SIG-M5 treated with dmso at 0.1 percent for 504 hours (cell line): Measurements from ENCODE around the gene PCDHGA7.
A peak's percentile ranks its signal among the peaks of the same experiment; 100 is the strongest.
"Not testable (repeated sequence)": the region's sequence is repeated elsewhere in the genome, so short reads cannot be mapped to it uniquely, and the experiment has no call there.

Source experiments
- DNase-seq: peaks from one replicate; lab custom pipeline; 2025; ENCODE audit not compliant: unreplicated experiment; lab: John Stamatoyannopoulos, UW

PCDHGA7 gene

DNA sequence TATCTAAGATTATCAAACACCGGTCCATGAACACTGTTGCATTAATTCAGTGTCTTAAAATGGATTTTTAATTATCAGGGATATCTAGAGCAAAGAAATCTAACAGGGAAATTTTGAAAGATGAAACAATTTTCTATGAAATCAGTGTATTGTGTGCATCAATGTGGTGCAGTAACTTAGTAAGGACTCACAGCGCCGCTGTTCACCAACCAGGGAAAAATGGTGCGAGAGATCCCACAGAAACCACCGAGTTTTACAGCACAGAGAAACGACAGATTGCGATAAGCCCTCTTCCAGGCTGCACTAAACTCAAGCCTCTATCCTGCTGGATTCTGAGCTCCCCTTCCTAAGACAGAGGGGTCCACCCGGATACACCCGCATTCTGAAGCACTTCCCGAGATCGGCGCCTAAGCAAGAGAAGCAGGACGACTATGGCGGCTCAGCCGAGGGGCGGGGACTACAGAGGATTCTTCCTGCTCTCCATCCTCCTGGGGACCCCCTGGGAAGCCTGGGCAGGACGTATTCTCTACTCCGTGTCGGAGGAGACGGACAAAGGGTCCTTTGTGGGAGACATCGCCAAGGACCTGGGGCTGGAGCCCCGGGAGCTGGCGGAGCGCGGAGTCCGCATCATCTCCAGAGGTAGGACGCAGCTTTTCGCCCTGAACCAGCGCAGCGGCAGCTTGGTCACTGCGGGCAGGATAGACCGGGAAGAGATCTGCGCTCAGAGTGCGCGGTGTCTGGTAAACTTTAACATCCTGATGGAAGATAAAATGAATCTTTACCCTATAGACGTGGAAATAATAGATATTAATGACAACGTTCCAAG lies at the start of gene PCDHGA7:
Gene PCDHGA7, plus strand, starts transcription at position 274 of the 826 bp plus-strand sequence. Its CDS starts 158 bp downstream, at position 432.
- DNase-seq = no peak

GRCh38 chr5:141338538-141339306 lies 43.8 kb upstream of the PCDHGA7 start, which contains the start of gene PCDHGA2:
Gene PCDHGA2, plus strand, starts transcription at chr5:141338760.
- DNase-seq = no peak

- DNase-seq = not testable (repeated sequence)
Observed at GRCh38 chr5:141340781-141341354, 41.7 kb upstream of the PCDHGA7 start.

DNA sequence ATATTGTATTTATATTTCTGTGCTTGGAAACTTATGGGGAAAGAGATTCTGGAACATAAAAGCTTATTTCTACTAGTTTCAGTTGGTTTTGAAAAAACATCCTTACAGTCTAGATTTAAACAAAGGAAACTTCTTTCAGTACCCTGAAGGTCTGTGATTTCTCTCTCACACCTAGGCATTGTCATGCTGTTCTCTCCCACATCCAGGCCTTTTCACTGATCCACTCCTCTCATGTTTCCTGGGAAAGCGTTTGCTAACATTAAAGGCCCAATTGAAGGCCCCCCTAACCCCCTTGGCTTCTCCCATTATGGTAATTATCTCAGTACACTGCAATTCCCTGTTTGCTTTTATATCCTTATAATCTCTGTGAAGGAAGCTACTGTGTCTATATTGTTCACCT lies 39.8 kb upstream of the PCDHGA7 start:
- DNase-seq = no peak

- DNase-seq = no peak
Observed at GRCh38 chr5:141343242-141343952, 39.1 kb upstream of the PCDHGA7 start, which contains the start of gene PCDHGA3. Gene PCDHGA3, plus strand, starts transcription at chr5:141343829. Its CDS starts 205 bp downstream, at chr5:141344034.

- no peak for DNase-seq
Observed at GRCh38 chr5:141343953-141344463, 38.5 kb upstream of the PCDHGA7 start.

GRCh38 chr5:141345327-141345726 lies 37.2 kb upstream of the PCDHGA7 start:
- DNase-seq = no peak

GRCh38 chr5:141346017-141346416 lies 36.5 kb upstream of the PCDHGA7 start:
- not testable (repeated sequence) for DNase-seq

DNA sequence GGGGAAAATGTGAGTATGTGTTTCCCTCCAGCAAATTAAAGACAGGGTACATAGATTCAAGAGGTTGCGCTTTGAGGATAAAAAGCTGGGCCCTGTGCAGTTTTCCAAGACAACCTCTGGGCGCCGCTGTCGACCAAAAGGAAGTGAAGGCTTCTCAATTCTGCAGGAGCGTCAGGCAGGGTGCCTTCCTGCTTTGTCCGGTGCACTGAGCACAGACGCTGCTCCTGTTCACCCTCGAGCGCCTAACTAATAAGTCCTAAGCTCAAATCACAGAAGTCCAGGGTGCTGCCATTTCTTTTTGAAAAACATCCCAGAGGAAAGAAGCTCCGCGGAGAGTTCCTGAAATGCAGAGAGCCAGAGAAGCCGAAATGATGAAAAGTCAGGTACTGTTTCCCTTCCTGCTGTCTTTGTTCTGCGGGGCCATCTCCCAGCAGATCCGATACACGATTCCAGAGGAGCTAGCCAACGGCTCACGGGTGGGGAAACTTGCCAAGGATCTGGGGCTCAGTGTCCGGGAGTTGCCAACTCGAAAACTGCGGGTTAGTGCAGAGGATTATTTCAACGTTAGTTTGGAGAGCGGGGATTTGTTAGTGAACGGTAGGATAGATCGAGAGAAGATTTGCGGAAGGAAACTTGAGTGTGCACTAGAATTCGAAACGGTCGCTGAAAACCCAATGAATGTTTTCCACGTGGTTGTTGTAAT lies 32.5 kb upstream of the PCDHGA7 start, which contains the start of gene PCDHGB1:
Gene PCDHGB1, plus strand, starts transcription at position 183 of the 703 bp plus-strand sequence. Its CDS starts 162 bp downstream, at position 345.
- peak; percentile 45 for DNase-seq

- no peak for DNase-seq
Observed at GRCh38 chr5:141351591-141351990, 31.0 kb upstream of the PCDHGA7 start.

DNA sequence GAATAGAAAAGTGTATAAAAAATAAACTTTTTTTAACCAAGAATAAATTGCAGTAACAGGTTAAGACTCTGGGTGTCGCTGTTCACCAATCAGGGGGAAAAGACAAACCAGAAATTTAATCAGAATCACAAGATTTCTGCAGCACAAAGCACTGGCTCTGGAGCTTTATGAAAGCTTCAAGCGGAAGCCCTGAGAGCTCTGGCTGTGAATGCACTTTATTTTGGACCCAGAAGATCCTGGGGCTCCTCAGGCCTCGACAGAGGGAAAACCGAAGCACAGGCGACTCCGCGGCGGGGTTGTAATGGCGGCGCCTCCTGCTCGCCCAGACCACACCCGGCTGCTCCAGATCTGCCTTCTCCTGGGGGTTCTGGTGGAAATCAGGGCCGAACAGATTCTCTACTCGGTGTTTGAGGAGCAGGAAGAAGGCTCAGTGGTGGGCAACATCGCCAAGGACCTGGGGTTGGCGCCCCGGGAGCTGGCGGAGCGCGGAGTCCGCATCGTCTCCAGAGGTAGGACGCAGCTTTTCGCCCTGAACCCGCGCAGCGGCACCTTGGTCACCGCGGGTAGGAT lies 27.6 kb upstream of the PCDHGA7 start, which contains the start of gene PCDHGA4:
Gene PCDHGA4, plus strand, starts transcription at position 122 of the 570 bp plus-strand sequence. Its CDS starts 87 bp downstream, at position 209.
- DNase-seq = no peak

DNA sequence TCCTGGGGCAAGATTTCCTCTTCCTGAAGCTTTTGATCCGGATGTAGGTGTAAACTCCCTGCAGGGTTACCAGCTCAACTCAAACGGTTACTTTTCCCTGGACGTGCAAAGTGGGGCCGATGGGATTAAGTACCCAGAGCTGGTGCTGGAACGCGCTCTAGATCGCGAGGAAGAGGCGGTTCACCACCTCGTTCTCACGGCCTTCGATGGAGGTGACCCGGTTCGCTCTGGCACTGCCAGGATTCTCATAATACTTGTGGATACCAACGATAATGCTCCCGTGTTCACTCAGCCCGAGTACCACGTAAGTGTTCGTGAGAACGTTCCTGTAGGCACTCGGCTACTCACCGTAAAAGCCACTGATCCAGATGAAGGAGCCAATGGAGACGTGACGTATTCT lies 26.9 kb upstream of the PCDHGA7 start:
- no peak for DNase-seq

DNA sequence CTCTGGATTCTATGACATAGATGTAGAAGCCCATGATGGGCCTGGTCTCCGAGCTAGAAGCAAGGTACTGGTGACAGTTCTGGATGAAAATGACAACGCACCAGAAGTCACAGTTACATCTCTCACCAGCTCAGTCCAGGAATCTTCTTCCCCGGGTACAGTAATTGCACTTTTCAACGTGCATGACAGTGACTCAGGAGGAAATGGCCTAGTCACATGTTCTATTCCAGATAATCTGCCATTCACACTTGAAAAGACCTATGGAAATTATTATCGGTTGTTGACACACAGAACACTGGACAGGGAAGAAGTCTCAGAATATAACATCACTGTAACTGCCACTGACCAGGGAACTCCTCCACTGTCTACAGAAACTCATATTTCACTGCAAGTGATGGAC lies 26.4 kb upstream of the PCDHGA7 start:
- no peak for DNase-seq

DNA sequence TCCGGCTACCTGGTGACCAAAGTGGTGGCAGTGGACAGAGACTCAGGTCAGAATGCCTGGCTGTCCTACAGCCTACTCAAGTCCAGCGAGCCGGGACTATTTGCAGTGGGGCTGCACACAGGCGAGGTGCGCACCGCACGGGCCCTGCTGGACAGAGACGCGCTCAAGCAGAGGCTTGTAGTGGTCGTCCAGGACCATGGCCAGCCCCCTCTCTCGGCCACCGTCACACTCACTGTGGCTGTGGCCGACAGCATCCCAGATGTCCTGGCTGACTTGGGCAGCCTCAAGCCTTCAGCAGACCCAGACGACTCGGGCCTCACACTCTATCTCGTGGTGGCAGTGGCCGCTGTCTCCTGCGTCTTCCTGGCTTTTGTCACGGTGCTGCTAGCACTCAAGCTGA lies 25.6 kb upstream of the PCDHGA7 start:
- DNase-seq = no peak

DNA sequence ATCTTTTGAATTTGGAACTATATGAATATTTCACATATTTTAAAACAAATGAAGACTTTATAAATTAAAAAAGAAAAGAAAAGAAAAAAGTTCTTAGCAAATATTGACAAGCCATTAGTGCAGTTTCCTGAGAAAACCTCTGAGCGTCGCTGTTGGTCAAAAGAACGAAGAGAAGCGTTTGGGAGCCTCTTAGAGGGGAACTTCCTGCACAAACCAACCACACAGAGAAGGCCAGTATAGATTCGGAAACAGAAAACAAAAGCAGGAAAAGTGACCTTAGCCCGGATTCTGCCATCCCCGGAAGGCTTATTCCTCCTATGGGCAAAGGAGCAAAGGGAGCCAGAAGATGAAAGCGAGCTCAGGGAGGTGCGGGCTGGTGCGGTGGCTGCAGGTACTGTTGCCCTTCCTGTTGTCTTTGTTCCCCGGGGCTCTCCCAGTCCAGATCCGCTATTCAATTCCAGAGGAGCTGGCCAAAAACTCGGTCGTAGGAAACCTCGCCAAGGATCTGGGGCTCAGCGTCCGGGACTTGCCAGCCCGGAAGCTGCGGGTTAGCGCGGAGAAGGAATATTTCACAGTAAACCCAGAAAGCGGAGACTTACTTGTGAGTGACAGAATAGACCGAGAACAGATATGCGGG lies 22.6 kb upstream of the PCDHGA7 start, which contains the start of gene PCDHGB2:
Gene PCDHGB2, plus strand, starts transcription at position 205 of the 637 bp plus-strand sequence. Its CDS starts 142 bp downstream, at position 347.
- DNase-seq = peak; percentile 51

GRCh38 chr5:141360685-141361084 lies 21.9 kb upstream of the PCDHGA7 start:
- DNase-seq = no peak

- no peak for DNase-seq
Observed at GRCh38 chr5:141362719-141363118, 19.8 kb upstream of the PCDHGA7 start.

- no peak for DNase-seq
Observed at GRCh38 chr5:141363952-141364660, 18.4 kb upstream of the PCDHGA7 start, which contains the start of gene PCDHGA5. Gene PCDHGA5, plus strand, starts transcription at chr5:141364162. Its CDS starts 169 bp downstream, at chr5:141364331.
